Activated CD4-positive, alpha-beta memory T cell treated with anti-CD3 and anti-CD28 coated beads, Interleukin-2, amount 10 ng/mL, durations not matched to agents 7 days and 5 days (primary cell): Measurements from ENCODE around the gene KCNQ1OT1. TPM values are rescaled to one million over a fixed set of nuclear protein-coding genes. Genes with fewer than 3 reads are reported as not detected.

Experiments used
- CTCF ChIA-PET: fragments of 350-600 bp; sonication (Branson Sonifier 250); formaldehyde crosslinking; loops from one replicate; lab custom pipeline; 2021; ENCODE audit warnings: antibody characterized with exemption, inconsistent platforms; lab: Charles Lee
- POLR2A ChIA-PET: fragments of 350-600 bp; sonication (Branson Sonifier 250); formaldehyde crosslinking; loops from one replicate; lab custom pipeline; 2021; ENCODE audit warnings: antibody characterized with exemption; lab: Charles Lee
- DNase-seq: peaks from one replicate; pipeline ENCODE4 v3.0.0-alpha.2; 2020
- H3K27ac Mint-ChIP-seq: one replicate; pipeline ENCODE4 v1.8.0; 2021; ENCODE audit warnings: mild to moderate bottlenecking, mixed read lengths
- H3K27me3 Mint-ChIP-seq: one replicate; pipeline ENCODE4 v1.8.0; 2021; ENCODE audit warnings: mixed read lengths
- H3K36me3 Mint-ChIP-seq: one replicate; pipeline ENCODE4 v1.8.0; 2021; ENCODE audit warnings: low read depth, mixed read lengths
- H3K4me1 Mint-ChIP-seq: one replicate; pipeline ENCODE4 v1.8.0; 2021; ENCODE audit warnings: mixed read lengths
- H3K4me3 Mint-ChIP-seq: one replicate; pipeline ENCODE4 v1.8.0; 2021; ENCODE audit warnings: mild to moderate bottlenecking, mixed read lengths
- H3K9me3 Mint-ChIP-seq: one replicate; pipeline ENCODE4 v1.8.0; 2021; ENCODE audit warnings: mixed read lengths
- total RNA-seq, 2 experiments: library from RNA; stranded (reverse); gene quantifications; one replicate each; pipeline ENCODE4 v1.2.3, GENCODE V29; 2021

KCNQ1OT1 gene
- total RNA-seq, 2 experiments from 2014 or later, result 0.25 to 0.28 TPM

DNA sequence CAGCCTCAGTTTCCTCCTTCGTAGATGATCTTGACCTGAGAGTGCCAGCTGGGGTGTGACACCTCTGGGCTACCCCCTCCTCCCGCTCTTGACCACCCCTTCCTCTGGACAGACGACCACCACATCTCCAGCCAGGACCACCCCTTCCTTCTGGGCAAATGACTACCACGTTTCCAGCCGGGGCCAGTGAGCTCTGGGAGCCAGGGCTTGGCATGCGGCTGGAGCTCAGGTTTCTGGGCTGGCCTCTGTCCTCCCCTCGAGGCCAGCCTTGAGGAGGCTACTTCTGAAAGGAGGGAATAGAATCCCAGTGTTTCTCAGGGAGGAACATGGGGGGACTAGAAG is 120.9 kb downstream of the KCNQ1OT1 start:
- ChIA-PET CTCF (no interaction called here), POLR2A (no interaction called here)
- Mint-ChIP-seq H3K4me3 (no peak overlapping the region), H3K27ac (no peak overlapping the region), H3K4me1 (no peaks in the 10 kb centered on the region), H3K9me3 (no peaks in the 10 kb centered on the region), H3K36me3 (no peaks in the 10 kb centered on the region), H3K27me3 (no peaks in the 10 kb centered on the region)
- DNase-seq, result no peak

DNA sequence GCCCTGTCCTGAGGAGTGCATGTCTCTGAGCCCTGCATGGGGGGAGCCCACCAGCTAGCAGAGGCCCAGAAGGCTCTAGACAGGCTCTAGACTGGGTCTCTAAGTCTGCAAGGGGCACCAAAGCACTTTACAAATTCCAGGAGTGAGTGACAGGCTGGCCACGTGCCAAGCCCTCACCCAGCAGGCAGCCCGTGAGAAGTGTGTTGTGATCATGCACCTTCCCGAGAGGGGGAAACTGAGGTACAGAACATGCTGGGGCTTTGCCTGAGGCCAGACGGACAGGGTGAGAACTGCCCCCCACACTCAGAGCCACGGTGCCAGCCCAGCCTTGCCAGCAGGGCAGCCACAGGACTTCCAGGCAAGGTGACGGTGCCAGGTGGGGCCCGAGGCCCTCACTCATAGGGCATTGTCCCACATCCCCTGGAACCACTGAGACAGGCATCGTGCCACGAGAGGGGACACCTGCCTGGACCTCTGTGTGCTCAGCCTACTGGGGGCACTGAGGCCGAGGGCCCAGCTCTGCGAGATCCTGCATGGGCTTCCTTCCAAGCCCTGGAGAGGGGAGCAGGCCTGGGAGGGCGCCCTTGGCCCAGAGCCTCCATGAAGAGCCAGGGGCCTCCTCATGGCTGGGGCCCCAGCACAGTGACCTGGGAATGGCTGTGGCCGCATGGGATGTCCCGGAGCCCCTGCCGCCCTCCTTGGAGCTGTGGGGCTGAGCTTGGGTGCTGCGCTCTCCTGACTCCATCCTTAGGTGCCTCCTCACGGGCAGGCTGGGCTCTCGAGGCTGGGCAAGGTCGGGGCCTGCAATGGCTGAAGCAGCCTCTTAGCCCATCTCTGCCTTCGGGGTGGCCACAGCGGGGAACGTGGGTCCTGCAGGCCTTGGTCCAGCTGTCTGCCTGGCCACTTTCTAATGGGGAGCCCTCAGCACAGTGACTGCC is 121.5 kb downstream of the KCNQ1OT1 start:
- no peaks in the 10 kb centered on the region for H3K4me1 Mint-ChIP-seq
- H3K9me3 Mint-ChIP-seq, result no peaks in the 10 kb centered on the region
- no peak overlapping the region for H3K27ac Mint-ChIP-seq
- ChIA-PET CTCF (no interaction called here), POLR2A (no interaction called here)
- no peak for DNase-seq
- no peaks in the 10 kb centered on the region for H3K36me3 Mint-ChIP-seq
- no peaks in the 10 kb centered on the region for H3K27me3 Mint-ChIP-seq
- no peak overlapping the region for H3K4me3 Mint-ChIP-seq

DNA sequence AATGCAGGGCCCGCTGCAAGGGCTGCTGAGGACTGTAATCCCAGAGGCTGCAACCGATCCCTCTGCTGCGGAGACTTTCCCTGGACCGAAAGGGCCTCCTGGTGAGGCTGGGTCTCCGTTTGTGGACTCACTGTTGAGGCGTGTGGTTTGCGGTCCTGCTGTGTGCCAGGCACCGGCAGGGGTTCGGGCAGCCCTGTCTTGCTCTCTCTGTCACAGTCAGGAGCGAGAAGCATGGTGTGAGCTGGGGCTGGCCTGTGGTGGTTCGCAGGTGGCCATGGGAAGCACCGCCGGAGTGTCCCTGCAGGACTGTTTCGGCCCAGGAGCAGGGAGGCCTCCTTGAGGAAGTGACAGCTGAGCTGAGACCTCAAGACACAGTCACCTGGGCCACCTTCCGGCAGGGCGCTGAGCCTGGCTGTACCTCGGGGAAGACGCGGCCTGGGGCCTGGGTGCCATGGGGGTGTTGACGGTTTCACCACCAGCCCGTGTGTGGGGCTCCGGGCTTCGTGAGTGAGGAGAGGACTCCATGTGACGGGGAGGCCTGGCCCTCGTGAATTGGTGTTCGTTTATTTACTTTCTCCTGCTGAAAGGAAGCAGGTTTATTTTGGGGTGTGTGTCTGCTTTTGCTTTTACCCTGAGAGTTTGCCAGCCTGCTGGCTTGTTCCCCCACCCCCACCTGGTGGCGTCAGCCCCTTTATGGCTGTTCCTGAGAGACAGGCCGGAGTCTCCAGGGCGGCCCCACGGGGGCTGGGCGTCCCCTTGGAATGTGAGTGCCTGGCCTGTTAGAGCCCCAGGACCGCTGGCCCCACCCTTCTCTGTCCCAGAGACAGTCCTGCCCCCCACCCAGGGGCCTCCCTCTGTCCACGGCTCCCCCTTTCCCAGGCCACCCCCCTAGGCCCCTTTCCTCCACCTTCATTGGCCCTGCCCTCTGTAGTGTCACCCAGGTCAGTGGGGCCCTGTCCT is 122.5 kb downstream of the KCNQ1OT1 start:
- Mint-ChIP-seq H3K36me3 (no peaks in the 10 kb centered on the region), H3K4me1 (no peaks in the 10 kb centered on the region), H3K27me3 (no peaks in the 10 kb centered on the region), H3K9me3 (no peaks in the 10 kb centered on the region), H3K4me3 (no peak overlapping the region), H3K27ac (no peak overlapping the region)
- DNase-seq, result no peak
- ChIA-PET POLR2A (no interaction called here), CTCF (no interaction called here)

DNA sequence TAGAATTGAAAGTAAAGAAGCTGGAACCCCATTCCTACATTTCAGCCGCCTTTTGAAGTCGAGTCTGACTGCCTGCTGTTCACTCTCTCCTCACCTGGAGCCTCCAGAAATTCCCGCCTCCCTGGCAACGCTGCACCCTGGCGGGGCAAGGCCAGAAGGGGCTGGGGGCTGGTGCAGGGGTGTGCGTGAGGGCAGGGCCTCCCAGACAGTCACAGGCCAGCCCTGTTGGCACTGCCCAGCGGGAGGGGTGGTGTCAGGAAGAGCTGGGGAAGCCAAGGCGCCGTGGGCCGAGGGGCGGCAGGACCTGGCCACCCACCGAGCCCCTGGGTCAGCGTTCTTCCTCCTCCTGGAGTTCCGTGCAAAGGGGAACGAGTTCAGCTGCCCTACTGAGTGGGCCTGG is 123.2 kb downstream of the KCNQ1OT1 start:
- no peaks in the 10 kb centered on the region for H3K4me1 Mint-ChIP-seq
- no peak overlapping the region for H3K4me3 Mint-ChIP-seq
- H3K27ac Mint-ChIP-seq, result no peak overlapping the region
- no peaks in the 10 kb centered on the region for H3K27me3 Mint-ChIP-seq
- no peaks in the 10 kb centered on the region for H3K9me3 Mint-ChIP-seq
- DNase-seq, result no peak
- CTCF ChIA-PET, result no interaction called here
- POLR2A ChIA-PET, result no interaction called here
- H3K36me3 Mint-ChIP-seq, result no peaks in the 10 kb centered on the region

DNA sequence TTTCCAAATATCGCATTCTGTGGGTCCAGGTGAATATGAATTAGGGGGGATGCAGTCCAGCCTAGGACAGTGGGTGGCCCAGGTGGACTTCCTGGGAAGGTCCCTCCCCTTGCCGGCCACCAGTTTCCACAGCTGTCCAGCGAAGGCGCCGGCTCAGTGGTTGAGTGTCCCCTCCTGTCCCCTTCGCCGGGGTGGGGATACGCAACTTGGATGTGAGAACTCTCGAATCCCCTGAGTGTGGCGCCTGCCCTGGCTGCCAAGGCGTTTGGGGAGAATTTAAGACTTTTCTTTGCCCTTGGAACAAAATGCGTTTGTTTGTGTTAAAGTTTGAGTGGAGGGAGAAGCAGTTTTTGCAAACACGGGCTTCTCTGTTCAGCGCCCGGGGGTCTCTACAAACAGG is 123.7 kb downstream of the KCNQ1OT1 start:
- Mint-ChIP-seq H3K27me3 (no peaks in the 10 kb centered on the region), H3K27ac (no peak overlapping the region), H3K36me3 (no peaks in the 10 kb centered on the region), H3K9me3 (no peaks in the 10 kb centered on the region), H3K4me1 (no peaks in the 10 kb centered on the region), H3K4me3 (no peak overlapping the region)
- ChIA-PET CTCF (no interaction called here), POLR2A (no interaction called here)
- DNase-seq, result no peak

DNA sequence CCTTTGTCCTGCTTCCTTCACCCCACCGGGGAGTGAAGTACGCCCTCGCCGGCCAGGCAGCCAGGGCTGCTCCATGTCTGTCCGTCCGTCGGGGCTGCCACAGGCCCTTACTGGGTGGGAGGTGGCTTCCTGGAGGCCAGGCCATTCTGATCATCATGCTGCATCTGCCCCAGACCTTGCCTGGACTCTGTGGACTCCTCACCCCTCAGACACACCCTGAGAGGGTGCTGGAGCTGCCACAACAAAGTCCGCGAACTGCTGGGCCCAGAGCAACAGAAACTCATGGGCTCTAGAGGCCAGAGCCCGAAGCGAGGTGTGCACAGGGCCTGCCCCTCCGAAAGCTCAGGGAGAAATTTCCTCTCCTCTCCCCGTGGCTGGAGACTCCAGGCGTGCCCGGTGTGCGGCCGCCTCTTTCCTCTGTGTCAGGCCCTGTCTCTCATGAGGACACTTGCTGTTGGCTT is 124.2 kb downstream of the KCNQ1OT1 start:
- H3K9me3 Mint-ChIP-seq, result no peaks in the 10 kb centered on the region
- no peaks in the 10 kb centered on the region for H3K27me3 Mint-ChIP-seq
- no peaks in the 10 kb centered on the region for H3K4me1 Mint-ChIP-seq
- no peak for DNase-seq
- H3K36me3 Mint-ChIP-seq, result no peaks in the 10 kb centered on the region
- ChIA-PET POLR2A (no interaction called here), CTCF (no interaction called here)
- no peak overlapping the region for H3K27ac Mint-ChIP-seq
- H3K4me3 Mint-ChIP-seq, result no peak overlapping the region

DNA sequence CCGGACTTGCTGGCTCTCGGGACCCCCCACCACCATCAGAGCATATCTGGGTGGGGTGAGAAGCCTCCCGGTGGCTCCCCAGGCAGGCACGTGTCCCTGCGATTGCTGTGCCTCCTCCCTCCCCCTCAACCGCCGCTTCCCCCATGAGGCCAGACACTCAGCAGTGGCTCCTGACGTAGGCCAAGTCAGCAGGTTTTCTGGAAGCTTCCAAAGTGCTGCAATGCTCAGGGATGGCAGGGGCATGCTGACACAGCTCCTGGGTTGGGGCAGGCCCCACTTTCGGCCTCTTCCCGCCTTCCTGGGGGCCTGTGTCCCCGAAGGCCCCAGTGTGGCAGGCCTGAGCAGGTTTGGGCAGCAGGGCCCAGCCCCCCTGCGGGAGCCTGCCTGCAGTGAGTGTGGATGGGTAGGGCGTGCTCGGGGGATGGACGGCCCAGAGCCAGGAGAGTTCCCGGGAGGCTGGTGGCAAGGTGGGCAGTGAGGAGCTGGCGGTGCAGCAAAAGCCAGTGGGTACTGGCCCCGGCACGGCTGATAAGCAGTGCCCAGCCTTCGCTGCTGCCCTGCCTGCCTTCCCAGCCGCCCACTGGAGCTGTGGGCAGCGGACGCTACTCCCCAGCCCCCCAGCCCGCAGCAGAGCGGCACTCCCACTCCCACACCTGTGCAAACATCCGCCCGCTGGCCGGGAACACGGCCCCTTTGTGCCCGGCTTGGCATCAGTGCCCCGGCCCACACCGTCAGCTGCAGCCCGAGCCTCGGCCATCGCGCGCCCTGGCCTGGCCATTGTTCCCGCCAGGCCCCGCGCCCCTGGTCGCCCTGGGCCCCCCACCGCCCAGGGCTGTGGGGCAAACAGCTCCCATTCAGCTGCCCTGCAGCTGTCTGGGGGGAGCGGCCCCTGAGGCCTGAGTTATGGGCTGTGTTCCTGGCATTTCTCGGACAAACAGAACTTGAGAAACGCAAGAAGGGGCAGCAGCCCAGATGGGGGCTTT is 125.0 kb downstream of the KCNQ1OT1 start:
- ChIA-PET CTCF (no interaction called here), POLR2A (no interaction called here)
- Mint-ChIP-seq H3K4me3 (no peak overlapping the region), H3K36me3 (no peaks in the 10 kb centered on the region), H3K9me3 (no peaks in the 10 kb centered on the region), H3K27ac (no peak overlapping the region), H3K27me3 (no peaks in the 10 kb centered on the region), H3K4me1 (no peaks in the 10 kb centered on the region)
- DNase-seq, result no peak

DNA sequence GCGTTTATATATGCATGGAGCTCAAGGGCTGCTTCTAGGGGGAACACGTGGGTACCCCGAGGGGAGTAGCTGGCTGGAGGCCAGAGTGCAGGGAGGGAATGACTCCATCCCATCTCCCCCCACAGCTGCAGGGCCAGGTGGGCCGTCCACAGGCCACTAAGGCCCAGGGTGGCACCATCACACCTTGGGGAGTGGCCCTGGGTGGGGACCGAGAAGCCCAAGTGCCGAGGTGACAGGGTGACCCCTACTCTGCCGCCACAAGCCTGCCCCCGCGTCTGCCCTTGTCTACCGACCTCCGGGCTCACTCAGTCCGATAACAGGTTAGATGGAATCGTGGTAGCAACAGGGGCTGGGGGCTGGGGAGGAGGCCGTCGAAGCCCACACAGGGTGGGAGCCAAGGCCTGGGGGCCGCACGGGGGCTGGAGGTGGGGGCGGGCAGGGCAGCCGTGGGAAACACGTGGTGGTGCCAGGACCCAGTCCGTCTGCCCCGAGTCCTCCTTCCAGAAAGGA is 125.7 kb downstream of the KCNQ1OT1 start:
- no peaks in the 10 kb centered on the region for H3K36me3 Mint-ChIP-seq
- H3K4me3 Mint-ChIP-seq, result no peak overlapping the region
- H3K4me1 Mint-ChIP-seq, result no peaks in the 10 kb centered on the region
- H3K27me3 Mint-ChIP-seq, result no peaks in the 10 kb centered on the region
- ChIA-PET POLR2A (no interaction called here), CTCF (no interaction called here)
- DNase-seq, result no peak
- H3K9me3 Mint-ChIP-seq, result no peaks in the 10 kb centered on the region
- no peak overlapping the region for H3K27ac Mint-ChIP-seq

DNA sequence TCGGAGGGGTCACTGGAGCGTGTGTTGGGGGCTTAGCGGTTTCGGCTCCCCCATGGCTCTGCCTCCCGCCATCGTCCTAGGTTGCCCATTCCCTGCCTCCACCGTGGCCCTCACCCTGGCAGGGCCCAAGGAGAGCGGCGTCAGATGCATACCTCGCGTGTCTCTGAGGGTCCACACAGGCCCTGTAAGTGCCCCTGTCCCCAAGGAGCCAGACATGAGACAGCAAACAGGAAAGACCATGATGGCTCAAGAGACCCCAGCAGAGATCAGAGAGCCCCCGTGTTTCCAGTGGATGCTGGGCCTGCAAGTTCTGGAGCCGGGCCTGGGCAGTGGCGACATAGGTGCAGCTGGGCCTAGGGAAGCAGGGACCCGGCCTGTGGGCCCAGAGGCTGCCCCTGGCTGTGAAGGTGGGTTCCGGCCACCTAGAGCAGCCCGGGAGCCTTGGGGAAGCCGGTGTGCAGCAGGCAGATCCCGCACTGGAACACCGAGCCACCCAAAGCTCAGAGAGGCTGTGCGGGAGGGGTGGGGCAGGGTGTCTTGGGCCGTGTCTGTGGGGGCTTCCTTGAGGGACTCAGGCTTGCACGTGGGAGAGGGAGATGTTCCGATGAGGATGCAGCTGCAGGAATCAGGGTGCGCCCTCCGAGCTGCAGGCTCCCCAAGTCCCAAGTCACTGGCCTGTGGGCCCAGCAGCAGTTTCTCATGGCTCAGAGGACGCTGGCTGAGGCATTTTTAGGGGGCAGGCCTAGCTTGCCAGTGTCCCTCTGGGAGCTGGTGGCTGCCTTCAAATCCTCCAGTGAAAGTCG is 126.4 kb downstream of the KCNQ1OT1 start:
- no peaks in the 10 kb centered on the region for H3K27me3 Mint-ChIP-seq
- POLR2A ChIA-PET, result no interaction called here
- H3K9me3 Mint-ChIP-seq, result no peaks in the 10 kb centered on the region

DNA sequence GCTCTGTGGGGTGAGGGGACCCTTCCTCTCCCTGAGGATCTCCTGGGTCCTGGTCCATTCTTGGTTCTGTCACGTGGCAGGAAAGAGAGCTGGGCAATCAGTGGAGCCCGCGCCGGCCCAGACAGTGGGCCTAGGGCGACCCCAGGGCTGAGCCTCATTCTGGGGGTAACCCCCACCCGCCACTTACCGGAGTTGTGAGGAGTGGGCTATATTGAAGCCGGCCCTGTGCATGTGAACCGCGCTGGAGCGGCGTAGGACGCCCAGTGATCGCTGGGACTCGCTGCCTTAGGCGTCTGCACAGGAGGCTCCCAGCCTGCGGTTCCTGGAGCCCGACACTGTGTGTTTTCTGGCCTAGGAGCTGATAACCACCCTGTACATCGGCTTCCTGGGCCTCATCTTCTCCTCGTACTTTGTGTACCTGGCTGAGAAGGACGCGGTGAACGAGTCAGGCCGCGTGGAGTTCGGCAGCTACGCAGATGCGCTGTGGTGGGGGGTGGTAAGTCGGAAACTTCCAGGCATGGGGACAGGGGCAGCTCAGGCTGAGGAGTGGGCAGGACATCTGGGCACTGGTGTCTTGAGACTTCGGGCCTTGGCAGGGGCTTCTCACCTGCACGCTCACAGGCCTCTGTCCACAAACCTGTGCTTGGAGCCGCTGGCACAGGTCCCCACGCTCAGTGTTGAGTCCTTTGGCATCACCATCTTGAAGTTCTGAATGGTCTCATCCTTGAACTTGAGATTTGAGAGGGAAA is 127.1 kb downstream of the KCNQ1OT1 start:
- no peak for DNase-seq
- Mint-ChIP-seq H3K36me3 (no peaks in the 10 kb centered on the region), H3K4me1 (no peaks in the 10 kb centered on the region), H3K9me3 (no peaks in the 10 kb centered on the region), H3K27ac (no peak overlapping the region), H3K27me3 (no peaks in the 10 kb centered on the region), H3K4me3 (no peak overlapping the region)
- POLR2A ChIA-PET, result no interaction called here
- CTCF ChIA-PET, result no interaction called here

More for the DNA sequence above, 126.4 kb downstream of the KCNQ1OT1 start:
- Mint-ChIP-seq H3K27ac (no peak overlapping the region), H3K36me3 (no peaks in the 10 kb centered on the region), H3K4me1 (no peaks in the 10 kb centered on the region), H3K4me3 (no peak overlapping the region)
- CTCF ChIA-PET, result no interaction called here
- no peak for DNase-seq

DNA sequence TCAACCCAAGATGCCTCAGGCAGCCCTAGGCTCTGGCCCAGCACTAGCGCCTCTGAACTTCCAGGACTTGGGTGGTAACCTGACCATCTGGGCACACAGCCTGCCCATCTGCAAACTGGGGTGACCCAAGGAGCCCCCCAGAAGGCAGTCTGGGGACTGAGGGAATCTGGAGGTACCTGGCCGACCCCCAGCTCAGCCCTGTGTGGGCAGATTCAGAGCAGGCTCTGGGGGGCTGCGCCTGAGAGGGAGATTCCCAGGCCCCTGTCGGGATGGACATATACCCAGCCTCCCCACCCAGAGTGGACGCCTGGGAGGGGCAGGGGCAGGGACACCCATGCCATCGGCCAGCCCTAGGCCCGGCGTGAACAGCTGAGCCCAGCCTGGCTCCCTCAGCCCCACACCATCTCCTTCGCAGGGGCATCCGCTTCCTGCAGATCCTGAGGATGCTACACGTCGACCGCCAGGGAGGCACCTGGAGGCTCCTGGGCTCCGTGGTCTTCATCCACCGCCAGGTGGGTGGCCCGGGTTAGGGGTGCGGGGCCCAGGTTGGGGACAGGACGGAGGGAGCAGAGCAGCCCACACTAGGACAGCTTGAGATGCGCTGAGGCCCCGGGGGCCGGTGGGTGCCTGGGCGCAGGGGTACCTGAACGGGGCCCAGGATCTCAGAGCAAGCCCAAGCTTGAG is 128.1 kb downstream of the KCNQ1OT1 start:
- Mint-ChIP-seq H3K4me3 (no peak overlapping the region), H3K36me3 (no peaks in the 10 kb centered on the region), H3K27ac (no peak overlapping the region), H3K4me1 (no peaks in the 10 kb centered on the region), H3K27me3 (no peaks in the 10 kb centered on the region), H3K9me3 (no peaks in the 10 kb centered on the region)
- no peak for DNase-seq
- POLR2A ChIA-PET, result no interaction called here
- CTCF ChIA-PET, result no interaction called here
